Hematopoietic multipotent progenitor cell treated with erythropoietin and hydrocortisone succinate and interleukin-3 and kit ligand, for 17 days (in vitro differentiated cells): Measurements from ENCODE around the gene STPG4.

ENCODE experiments used
- DNase-seq: peaks from one replicate; pipeline ENCODE4 v3.0.0-alpha.2; 2015; ENCODE audit warnings: low spot score

The STPG4 gene

GRCh38 chr2:47052847-47053246 is 102.3 kb downstream of the STPG4 start:
- DNase-seq = no peak

- no peak for DNase-seq
These were observed 103.5 kb downstream of the STPG4 start for GRCh38 chr2:47051562-47051961.

- no peak for DNase-seq
These were observed 104.3 kb downstream of the STPG4 start for GRCh38 chr2:47050762-47051161.

GRCh38 chr2:47050021-47050760 is 104.9 kb downstream of the STPG4 start:
- DNase-seq = no peak

DNA sequence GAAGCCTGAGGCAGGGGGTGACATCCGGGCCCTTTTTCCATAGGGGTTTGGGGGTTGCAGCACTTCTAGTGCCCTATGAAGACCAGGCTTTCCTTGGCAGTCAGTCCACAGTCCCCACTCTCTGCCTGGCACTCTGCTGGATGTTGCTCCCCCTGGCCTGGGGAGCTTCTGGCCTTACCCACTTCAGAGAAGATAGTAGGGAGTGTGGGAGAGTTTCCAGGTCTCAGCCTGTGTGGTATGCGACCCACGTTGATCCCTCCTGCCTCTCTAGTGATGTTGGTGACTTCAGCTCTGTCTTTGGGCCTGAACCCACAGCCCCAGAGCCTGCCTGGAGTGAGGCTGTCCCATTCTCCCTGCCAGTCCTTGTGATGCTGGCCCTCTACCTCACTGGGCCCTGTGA is 105.6 kb downstream of the STPG4 start:
- DNase-seq = no peak

GRCh38 chr2:47048801-47049480 is 106.2 kb downstream of the STPG4 start:
- no peak for DNase-seq

DNA sequence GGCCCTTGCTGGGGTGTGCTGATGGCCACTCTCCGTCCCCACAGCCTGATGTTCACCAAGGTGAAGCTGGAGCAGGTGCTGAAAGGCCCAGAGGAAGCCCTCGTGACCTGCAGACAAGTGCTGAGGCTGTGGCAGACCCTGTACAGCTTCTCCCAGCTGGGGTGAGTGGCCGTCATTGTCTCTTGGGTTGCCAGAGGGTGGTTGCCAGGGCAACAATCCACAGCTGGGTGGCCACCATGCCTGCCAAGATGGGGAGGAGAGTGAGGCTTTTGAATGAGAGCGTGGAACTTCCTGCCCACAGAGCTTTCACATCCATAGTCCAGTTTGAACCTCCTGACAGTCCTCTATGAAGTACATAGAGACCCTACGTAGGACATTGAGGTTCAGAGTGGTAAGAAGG is 108.8 kb downstream of the STPG4 start:
- no peak for DNase-seq

- DNase-seq = no peak
These were observed 111.2 kb downstream of the STPG4 start for GRCh38 chr2:47043891-47044239.

DNA sequence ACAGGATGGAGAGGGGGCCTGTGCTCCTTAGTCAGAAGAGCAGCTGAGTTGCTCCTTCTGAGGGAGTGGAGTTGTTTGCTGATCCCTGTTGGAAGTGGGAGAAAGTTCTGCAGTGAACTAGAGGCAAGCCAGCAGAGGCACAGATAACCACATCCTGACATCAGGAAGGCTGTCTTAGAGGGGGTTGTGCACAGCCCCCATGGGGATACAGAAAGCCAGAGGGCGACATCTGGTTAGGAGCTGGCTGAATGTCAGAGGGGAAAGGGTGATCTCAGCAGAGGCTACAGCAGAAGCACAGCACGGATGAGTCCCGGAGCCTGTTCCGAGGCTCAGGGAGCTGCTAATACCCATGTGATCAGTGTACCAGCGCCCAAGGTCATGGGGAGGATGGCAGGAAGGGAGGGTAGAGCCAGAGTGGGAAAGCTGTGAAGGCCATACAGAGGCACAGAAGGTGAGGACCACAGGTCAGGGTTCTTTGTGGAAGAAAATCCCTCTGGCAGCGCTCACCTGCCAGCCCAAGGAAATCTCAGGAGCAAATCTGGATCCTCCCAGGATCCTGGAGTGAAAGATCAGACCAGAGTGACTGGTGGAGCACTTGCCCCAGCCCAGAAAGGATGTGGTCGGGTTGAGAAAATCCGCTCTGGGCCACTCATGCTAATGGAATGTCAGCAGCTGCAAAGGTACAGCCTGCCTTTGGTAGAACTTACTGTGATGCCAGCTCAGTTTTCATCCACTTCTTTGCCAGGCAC is 111.8 kb downstream of the STPG4 start:
- DNase-seq = no peak

DNA sequence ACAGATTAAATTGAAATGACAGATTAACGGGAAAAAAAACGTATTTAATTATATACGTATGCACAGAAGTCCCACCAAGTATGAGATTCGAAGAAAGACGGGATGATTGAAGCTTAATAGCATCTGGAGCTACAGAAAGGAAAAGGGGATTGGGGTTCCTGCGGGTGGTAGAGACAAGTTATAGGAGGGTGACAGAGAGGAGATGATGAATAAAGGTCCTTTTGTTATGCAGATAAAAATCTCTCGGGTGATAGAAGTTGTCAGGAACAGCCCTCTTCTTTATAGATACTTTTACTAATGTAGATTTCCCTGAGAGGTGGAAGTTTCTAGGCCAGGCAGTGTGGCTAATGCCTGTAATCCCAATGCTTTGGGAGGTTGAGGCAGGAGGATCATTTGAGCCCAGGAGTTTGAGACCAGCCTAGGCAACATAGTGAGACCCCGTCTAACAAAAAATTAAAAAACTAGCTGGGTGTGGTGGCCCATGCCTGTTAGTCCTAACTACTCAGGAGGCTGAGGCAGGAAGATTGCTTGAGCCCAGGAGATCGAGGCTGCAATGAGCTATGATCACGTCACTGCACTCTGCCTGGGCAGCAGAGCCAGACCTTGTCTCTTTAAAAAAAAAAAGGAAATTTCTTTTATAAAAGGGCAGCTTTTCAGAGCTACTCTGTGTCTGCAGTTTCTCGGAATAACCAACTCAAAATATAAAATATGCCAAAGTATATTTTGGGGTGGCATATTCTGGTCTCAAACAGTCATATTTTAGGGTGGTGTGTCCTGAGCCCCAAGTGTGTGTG is 113.0 kb downstream of the STPG4 start:
- no peak for DNase-seq

- no peak for DNase-seq
These were observed 114.0 kb downstream of the STPG4 start for GRCh38 chr2:47041063-47041462.

GRCh38 chr2:47040651-47041050 is 114.5 kb downstream of the STPG4 start:
- no peak for DNase-seq

DNA sequence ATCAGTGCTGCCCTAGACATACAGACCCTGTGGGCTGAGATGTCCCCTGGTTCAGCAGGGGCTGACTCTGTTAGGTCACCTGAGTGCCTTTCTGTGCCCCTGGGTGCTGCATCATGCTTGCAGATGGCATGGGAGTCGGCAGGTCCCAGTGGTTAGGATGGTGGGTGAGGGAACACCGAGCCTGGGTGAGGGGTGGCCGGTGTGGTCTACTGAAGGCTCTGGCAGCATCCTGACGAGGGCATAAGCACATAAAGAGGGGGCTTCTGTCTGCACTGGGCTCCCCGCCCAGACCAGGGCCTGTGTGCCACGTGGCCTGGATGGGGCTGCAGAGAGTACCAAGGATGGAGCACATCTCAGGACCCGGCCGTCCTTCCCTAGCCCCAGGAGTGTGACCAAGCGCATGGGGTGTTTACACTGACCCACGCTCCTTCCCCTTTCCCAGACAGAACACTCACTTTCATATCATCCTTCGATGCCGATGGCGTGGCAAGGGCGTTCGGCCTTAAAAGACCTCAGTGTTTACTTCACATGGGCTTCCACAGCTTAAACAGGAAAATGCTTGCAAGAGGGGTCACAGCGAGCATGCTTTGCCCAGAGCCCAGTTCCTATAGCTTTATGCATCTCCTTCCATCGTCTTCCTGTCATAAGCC is 115.1 kb downstream of the STPG4 start:
- DNase-seq = no peak

GRCh38 chr2:47039489-47039870 is 115.6 kb downstream of the STPG4 start:
- DNase-seq = no peak

GRCh38 chr2:47038656-47039488 is 116.2 kb downstream of the STPG4 start:
- DNase-seq = no peak

DNA sequence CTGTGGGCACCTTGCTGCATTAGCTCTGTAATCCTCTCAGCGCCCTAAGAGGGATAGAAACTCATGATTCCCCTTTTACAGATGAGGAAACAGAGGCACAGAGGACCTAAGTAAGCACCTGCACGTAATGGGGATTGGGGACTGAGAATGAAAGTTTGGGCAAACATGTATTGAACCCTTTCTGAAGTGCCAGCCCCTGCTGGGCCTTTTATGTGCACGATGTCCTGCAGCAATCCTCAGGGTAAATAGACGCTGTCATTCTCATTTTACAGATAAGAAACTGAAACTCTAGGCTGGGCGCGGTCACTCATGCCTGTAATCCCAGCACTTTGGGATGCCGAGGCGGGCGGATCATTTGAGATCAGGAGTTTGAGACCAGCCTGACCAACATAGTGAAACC is 117.4 kb downstream of the STPG4 start:
- DNase-seq = no peak
